Hepatocyte (in vitro differentiated cells): ENCODE results near the gene SLC25A20.

ENCODE experiments used
- CTCF ChIP-seq: fragments of 200-600 bp; sonication (generic); IDR thresholded peaks from 2 replicates; pipeline ENCODE4 v1.5.1; 2016; ENCODE audit warnings: antibody characterized with exemption, mild to moderate bottlenecking; ENCODE audit not compliant: poor library complexity
- EZH2phosphoT487 ChIP-seq: fragments of 200-600 bp; sonication (generic); IDR thresholded peaks from one replicate; pipeline ENCODE4 v1.6.1; 2018; ENCODE audit warnings: antibody characterized with exemption, mild to moderate bottlenecking, low read depth, moderate library complexity; ENCODE audit not compliant: unreplicated experiment, severe bottlenecking

- no peak for TF ChIP-seq EZH2phosphoT487
- TF ChIP-seq CTCF = no peak
Observed at GRCh38 chr3:48885753-48886152, 12.9 kb downstream of the SLC25A20 start.
